GM23248 (cell line): ENCODE results near the gene TOMM7. TPM values are rescaled to one million over a fixed set of nuclear protein-coding genes. Genes with fewer than 3 reads are reported as not detected.

ENCODE experiments used
- DNase-seq: peaks from one replicate; pipeline ENCODE4 v3.0.0-alpha.2; 2015
- H2AFZ ChIP-seq: fragments of 200-600 bp; sonication (generic); 2 replicates; pipeline ENCODE4 v1.6.1; 2016; ENCODE audit warnings: antibody characterized with exemption
- H3F3A ChIP-seq: fragments of 200-600 bp; sonication (generic); 2 replicates; pipeline ENCODE4 v1.6.1; 2016; ENCODE audit warnings: mild to moderate bottlenecking, antibody characterized with exemption, mixed run types; ENCODE audit not compliant: insufficient read depth
- H3K27ac ChIP-seq: fragments of 200-600 bp; sonication (generic); 2 replicates; pipeline ENCODE4 v1.5.1; 2016; ENCODE audit warnings: mild to moderate bottlenecking
- H3K27me3 ChIP-seq: fragments of 200-600 bp; sonication (generic); replicated peaks from 2 replicates; pipeline ENCODE4 v1.6.1; 2016; ENCODE audit warnings: mild to moderate bottlenecking; ENCODE audit not compliant: insufficient read depth
- H3K36me3 ChIP-seq: fragments of 200-600 bp; sonication (generic); 2 replicates; pipeline ENCODE4 v1.6.1; 2016; ENCODE audit warnings: low read depth, mild to moderate bottlenecking
- H3K4me1 ChIP-seq: fragments of 200-600 bp; sonication (generic); 2 replicates; pipeline ENCODE4 v1.6.1; 2016; ENCODE audit warnings: mild to moderate bottlenecking; ENCODE audit not compliant: insufficient read depth
- H3K4me2 ChIP-seq: fragments of 200-600 bp; sonication (generic); one replicate; pipeline ENCODE4 v1.6.1; 2016; ENCODE audit warnings: mild to moderate bottlenecking; ENCODE audit not compliant: unreplicated experiment
- H3K4me3 ChIP-seq: fragments of 200-600 bp; sonication (generic); 2 replicates; pipeline ENCODE4 v1.5.1; 2016; ENCODE audit warnings: mild to moderate bottlenecking
- H3K79me2 ChIP-seq: fragments of 200-600 bp; sonication (generic); 2 replicates; pipeline ENCODE4 v1.6.1; 2016; ENCODE audit warnings: mild to moderate bottlenecking; ENCODE audit not compliant: insufficient read depth
- H3K9ac ChIP-seq: fragments of 200-600 bp; sonication (generic); 2 replicates; pipeline ENCODE4 v1.6.1; 2016; ENCODE audit warnings: mild to moderate bottlenecking
- H3K9me2 ChIP-seq: fragments of 200-600 bp; sonication (generic); 2 replicates; pipeline ENCODE4 v1.6.1; 2016; ENCODE audit warnings: mixed run types, mild to moderate bottlenecking, moderate library complexity; ENCODE audit not compliant: insufficient read depth
- H3K9me3 ChIP-seq: fragments of 200-600 bp; sonication (generic); one replicate; pipeline ENCODE4 v1.6.1; 2017; ENCODE audit warnings: low read depth
- H4K20me1 ChIP-seq: fragments of 200-600 bp; sonication (generic); 2 replicates; pipeline ENCODE4 v1.6.0; 2016; ENCODE audit not compliant: insufficient read depth
- EZH2 ChIP-seq: fragments of 200-600 bp; sonication (generic); IDR thresholded peaks from 2 replicates; pipeline ENCODE4 v1.6.1; 2018; ENCODE audit warnings: antibody characterized with exemption, mild to moderate bottlenecking; ENCODE audit not compliant: insufficient read depth, poor library complexity, severe bottlenecking
- EZH2phosphoT487 ChIP-seq: fragments of 200-600 bp; sonication (generic); IDR thresholded peaks from 2 replicates; pipeline ENCODE4 v1.6.1; 2018; ENCODE audit warnings: antibody characterized with exemption, moderate library complexity, mild to moderate bottlenecking, low read depth; ENCODE audit not compliant: insufficient read depth
- WGBS, 2 experiments: methylation state at CpG; one replicate each; pipeline ENCODE4 v1.1.6; 2015 to 2017; ENCODE audit warnings: low lambda C conversion rate in 2 of 2, low coverage in 1 of 2; ENCODE audit errors: missing lambda C conversion rate in 2 of 2; 5-methylcytosine and 5-hydroxymethylcytosine counted together
- in situ Hi-C: fragments of 300-500 bp; cut with MboI; formaldehyde crosslinking; loops from 2 replicates; pipeline ENCODE4 v1.15.0; 2020
- polyA plus RNA-seq: library from polyadenylated mRNA; unstranded; fragments of >200 nt; fragmentation: Nextera tagmentation; extraction: Ambion mirVana; gene quantifications from 2 replicates; pipeline ENCODE4 v1.2.1, GENCODE V29; 2016
- total RNA-seq: library from RNA; depleted of rRNA; stranded (reverse); fragments of >200 nt; shearing (Covaris generic); gene quantifications from 2 replicates; pipeline ENCODE4 v1.2.3, GENCODE V29; 2014

The TOMM7 gene
- total and polyA plus RNA-seq, 2 experiments from 2014 or later = 132 to 408 TPM

DNA sequence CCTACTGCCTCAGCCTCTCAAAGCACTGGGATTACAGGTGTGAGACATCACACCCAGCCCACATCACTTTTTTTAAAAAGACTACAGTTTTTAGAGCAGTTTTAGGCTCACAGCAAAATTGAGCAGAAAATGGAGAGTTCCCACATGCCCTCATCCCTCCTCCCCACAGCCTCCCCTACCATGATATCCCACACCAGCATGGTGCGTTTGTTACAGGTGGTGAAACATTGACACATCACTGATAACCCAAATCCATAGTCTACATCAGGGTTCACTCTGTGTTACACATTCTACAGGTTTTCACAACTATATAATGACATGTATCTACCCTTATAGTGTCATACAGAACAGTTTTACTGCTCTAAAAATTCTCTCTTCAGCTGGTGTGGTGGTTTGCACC lies 24.3 kb upstream of the TOMM7 start:
- Histone ChIP-seq H3K79me2 (no peaks in the 10 kb centered on the region), H3K27ac (no peak overlapping the region), H3K4me3 (no peak overlapping the region), H3K9me2 (no peaks in the 10 kb centered on the region), H3K4me1 (peaks cover 10% of the 10 kb centered on the region), H4K20me1 (no peaks in the 10 kb centered on the region), H3K27me3 (no peaks in the 10 kb centered on the region), H3K4me2 (no peak overlapping the region), H3K9me3 (no peaks in the 10 kb centered on the region), H2AFZ (no peak overlapping the region), H3F3A (peaks cover 13% of the 10 kb centered on the region), H3K9ac (no peak overlapping the region), H3K36me3 (no peaks in the 10 kb centered on the region)
- WGBS, 2 experiments = 89 to 91% methylated on average over 1 of the region's 1 CpG
- DNase-seq = no peak
- TF ChIP-seq EZH2 = no peak
- TF ChIP-seq EZH2phosphoT487 = no peak
- in situ Hi-C loops = loop anchor here (25.0 kb wide), 1 partner anchor 215 kb away; no protein-coding TSS in a partner anchor

DNA sequence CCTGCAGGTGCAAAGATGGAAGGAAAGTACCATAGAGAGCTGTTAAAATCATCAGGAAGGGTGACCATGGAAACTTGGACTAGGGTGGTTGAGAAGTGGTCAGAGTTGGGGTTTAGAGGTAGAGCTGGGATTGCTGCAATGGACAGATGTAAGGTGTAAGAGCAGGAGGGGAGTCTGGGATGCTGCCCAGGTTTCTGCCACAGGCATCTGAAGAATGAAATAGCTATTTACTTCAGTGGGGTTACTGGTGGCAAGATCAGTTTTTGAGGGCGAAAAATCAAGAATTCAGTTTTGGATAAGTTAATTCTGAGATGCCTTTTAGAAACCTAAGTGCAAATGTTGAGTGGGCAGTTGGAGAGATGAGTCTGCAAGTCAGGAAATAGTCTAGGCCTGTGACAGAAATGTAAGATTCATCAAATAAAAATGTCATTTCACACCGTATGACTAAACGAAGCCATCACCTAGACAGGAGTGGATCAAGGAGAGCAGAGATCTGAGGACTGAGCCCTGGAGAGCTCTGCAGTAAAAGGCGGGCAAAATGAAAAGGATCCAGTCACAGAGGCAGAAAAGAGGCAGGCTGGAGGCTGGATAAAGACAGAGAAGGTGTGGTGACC lies 22.7 kb upstream of the TOMM7 start:
- DNase-seq = peak; percentile 53
- Histone ChIP-seq H2AFZ (no peak overlapping the region), H3K4me2 (no peak overlapping the region), H3K4me1 (peaks cover 10% of the 10 kb centered on the region), H3F3A (peaks cover 13% of the 10 kb centered on the region), H3K27ac (peak overlapping the region; percentile 20; the same call in 1 of the 2 replicates), H3K36me3 (no peaks in the 10 kb centered on the region), H3K27me3 (no peaks in the 10 kb centered on the region), H3K79me2 (no peaks in the 10 kb centered on the region), H3K4me3 (no peak overlapping the region), H3K9ac (no peak overlapping the region), H4K20me1 (no peaks in the 10 kb centered on the region), H3K9me3 (no peaks in the 10 kb centered on the region), H3K9me2 (no peaks in the 10 kb centered on the region)
- no peak for TF ChIP-seq EZH2
- no peak for TF ChIP-seq EZH2phosphoT487
- in situ Hi-C loops = loop anchor here (25.0 kb wide), 1 partner anchor 217 kb away; no protein-coding TSS in a partner anchor
- 61 to 64% methylated on average over 4 of the region's 4 CpGs for WGBS, 2 experiments

DNA sequence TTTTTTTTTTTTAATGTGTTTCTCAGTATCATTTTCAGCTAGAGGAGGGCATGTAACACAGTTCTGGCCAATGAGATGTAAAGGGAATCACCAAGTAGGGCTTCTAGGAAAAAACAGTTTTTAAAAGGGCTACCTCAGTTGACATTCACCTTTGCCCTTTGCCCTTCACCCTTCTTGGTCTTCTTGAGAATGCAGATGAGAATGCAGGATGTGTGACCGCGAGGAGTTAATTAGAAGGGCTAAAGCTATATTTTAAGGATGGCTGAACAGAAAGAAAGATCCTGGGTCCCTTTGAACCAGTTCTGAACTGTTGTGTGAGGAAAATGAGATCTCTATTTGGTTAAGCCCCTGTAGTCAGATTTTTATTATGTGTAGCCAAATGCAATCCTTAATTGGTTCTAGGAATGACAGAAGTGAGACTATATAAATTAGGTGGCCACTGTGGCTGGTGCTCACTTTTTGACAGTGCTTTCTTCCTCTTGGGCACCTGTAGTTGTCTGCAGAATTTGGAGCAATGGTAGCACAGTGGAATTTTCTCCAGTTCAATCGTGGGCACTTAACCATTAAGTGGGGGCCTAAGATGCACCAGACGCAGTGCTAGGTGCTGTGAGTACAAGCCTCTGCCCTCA lies 21.1 kb upstream of the TOMM7 start:
- Histone ChIP-seq H3K9me2 (no peaks in the 10 kb centered on the region), H3K36me3 (no peaks in the 10 kb centered on the region), H3K27me3 (no peaks in the 10 kb centered on the region), H2AFZ (no peak overlapping the region), H3K9me3 (no peaks in the 10 kb centered on the region), H3K27ac (no peak overlapping the region), H3K4me3 (no peak overlapping the region), H3K4me2 (no peak overlapping the region), H3K4me1 (peaks cover 10% of the 10 kb centered on the region), H3K79me2 (no peaks in the 10 kb centered on the region), H3F3A (peaks cover 13% of the 10 kb centered on the region), H3K9ac (no peak overlapping the region), H4K20me1 (no peaks in the 10 kb centered on the region)
- 80 to 88% methylated on average over 4 of the region's 4 CpGs for WGBS, 2 experiments
- in situ Hi-C loops = loop anchor here (25.0 kb wide), 1 partner anchor 219 kb away; no protein-coding TSS in a partner anchor
- DNase-seq = no peak
- no peak for TF ChIP-seq EZH2phosphoT487
- no peak for TF ChIP-seq EZH2

DNA sequence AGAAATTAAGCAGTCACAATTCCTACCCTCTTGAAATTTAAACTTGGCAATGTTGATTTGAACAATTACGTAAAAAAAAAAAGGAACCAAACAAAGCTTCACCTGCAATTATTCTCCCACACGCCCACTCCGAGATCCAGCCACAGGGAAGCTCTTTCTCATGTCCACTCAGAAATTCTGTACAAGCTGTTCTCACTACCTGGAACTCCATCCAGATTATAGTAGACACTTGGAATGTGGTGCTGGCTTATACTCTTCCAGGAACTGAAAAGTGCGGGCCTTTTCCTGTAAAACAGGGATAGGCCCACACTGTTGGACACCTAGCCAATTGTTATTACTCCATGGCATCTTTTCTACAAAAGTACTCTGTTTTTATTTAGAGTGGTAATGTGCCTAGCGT lies 20.3 kb upstream of the TOMM7 start:
- 51 to 55% methylated on average over 5 of the region's 5 CpGs for WGBS, 2 experiments
- H3K9me2 ChIP-seq = no peaks in the 10 kb centered on the region
- TF ChIP-seq EZH2 = no peak
- no peak for TF ChIP-seq EZH2phosphoT487

More for the DNA sequence above, 20.3 kb upstream of the TOMM7 start:
- in situ Hi-C loops = loop anchor here (25.0 kb wide), 1 partner anchor 219 kb away; no protein-coding TSS in a partner anchor
- H3K27me3 ChIP-seq = no peaks in the 10 kb centered on the region
- H3K27ac ChIP-seq = no peak overlapping the region
- peak overlapping the region; percentile 32; the same call in 1 of the 2 replicates for H2AFZ ChIP-seq
- H3K4me3 ChIP-seq = no peak overlapping the region
- no peak overlapping the region for H3K4me2 ChIP-seq
- H3K9me3 ChIP-seq = no peaks in the 10 kb centered on the region
- no peak overlapping the region for H3K9ac ChIP-seq
- H3K79me2 ChIP-seq = no peaks in the 10 kb centered on the region
- peaks cover 10% of the 10 kb centered on the region for H3K4me1 ChIP-seq
- no peaks in the 10 kb centered on the region for H4K20me1 ChIP-seq
- no peaks in the 10 kb centered on the region for H3K36me3 ChIP-seq
- peaks cover 13% of the 10 kb centered on the region for H3F3A ChIP-seq
- DNase-seq = no peak
